Activated CD8-positive, alpha-beta memory T cell treated with anti-CD3 and anti-CD28 coated beads for 48 hours (primary cell): ENCODE results near the gene TMEM18.
"Not testable (repeated sequence)": the region's sequence is repeated elsewhere in the genome, so short reads cannot be mapped to it uniquely, and the experiment has no call there.

Experiments used
- DNase-seq, 3 experiments: peaks; one replicate each; pipeline ENCODE4 v3.0.0-alpha.2; 2020; ENCODE audit warnings: low read depth in 2 of 3, low spot score in 2 of 3

TMEM18 gene

DNA sequence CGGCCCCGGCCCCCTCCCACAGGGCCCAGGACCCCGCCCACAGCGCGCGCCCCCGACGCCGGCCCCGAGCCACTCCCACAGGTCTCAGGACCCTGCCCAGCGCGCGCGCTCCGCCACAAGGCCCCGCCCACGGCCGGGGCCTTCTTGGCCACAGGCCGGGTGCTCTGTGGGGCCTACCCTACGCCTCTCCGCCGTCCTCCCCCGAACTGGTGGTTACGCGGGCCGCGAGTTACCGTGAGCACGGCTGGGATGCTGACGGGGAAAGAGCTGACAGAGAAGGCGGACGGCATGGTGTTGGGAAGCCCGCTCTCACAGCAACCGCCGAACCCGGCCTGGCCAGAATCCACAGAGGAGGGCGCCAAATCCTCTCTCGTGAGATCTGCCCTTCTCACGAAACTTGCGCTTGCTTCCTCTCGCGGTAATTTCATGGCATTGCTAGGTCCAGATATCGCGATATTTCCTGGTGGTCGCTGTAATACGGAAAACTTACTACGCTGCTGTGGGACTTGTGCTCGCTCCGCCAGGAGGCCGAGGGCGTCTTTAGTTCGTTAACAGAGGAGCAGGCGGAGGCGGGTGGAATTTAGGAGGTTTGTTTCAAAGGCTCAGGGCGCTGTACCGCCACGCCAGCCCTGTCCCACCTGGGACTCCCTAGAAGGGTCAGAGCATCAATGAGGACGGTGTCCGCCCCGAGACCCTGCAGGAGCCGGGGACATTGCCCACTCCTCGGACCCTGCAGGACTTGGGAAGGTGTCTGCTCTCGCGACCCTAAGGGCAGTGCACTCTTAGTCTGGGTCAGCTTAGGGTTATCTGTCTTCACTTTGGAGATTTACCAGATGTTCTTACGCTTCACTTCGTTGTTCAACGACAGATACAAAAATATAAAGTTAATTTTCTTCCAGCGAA, at the start of gene TMEM18:
TSS of gene TMEM18 (minus strand) at position 351 of the 903 bp plus-strand sequence. CDS start at position 290, 61 bp downstream.
- DNase-seq, result peak in 2 of 3 experiments; percentile 92

- DNase-seq, result no peak
Measured at GRCh38 chr2:726169-726568, 49.0 kb upstream of the TMEM18 start.

DNA sequence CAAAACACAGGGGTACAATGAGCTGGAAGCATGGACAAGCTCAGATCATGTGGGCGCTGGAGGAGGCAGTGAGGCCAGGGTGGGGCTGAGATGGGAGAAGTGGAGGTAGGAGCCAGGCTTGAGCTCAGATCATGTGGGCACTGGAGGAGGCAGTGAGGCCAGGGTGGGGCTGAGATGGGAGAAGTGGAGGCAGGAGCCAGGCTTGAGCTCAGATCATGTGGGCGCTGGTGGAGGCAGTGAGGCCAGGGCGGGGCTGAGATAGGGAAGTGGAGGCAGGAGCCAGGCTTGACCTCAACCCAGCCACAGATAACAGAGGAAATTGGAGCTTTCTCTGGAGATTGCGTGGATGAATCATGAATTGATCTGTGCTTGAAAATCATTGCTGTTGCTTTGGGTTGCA, 48.3 kb upstream of the TMEM18 start:
- no peak for DNase-seq

- no peak for DNase-seq
Measured at GRCh38 chr2:723761-724160, 46.6 kb upstream of the TMEM18 start.

DNA sequence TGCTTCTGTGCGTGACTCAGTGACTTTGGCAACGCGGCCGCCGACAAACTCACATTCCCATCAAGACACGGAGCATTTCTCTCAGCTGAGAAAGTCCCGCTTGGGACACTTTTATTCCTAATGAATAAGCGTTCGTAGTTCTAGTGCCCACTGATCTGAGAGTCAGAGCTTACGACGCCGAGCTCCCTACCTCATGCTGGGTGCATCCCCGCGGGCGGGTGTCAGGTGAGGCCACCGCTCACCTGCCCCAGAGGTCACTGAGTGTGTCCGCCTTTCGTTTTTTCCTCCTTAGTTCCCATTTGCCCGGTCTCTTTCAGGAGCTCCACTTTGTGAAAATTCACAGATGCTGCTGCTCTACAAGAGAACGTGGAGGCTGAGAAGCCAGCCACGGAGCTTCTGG, 43.6 kb upstream of the TMEM18 start:
- DNase-seq, result no peak

GRCh38 chr2:719734-720133, 42.5 kb upstream of the TMEM18 start:
- DNase-seq, result no peak

DNA sequence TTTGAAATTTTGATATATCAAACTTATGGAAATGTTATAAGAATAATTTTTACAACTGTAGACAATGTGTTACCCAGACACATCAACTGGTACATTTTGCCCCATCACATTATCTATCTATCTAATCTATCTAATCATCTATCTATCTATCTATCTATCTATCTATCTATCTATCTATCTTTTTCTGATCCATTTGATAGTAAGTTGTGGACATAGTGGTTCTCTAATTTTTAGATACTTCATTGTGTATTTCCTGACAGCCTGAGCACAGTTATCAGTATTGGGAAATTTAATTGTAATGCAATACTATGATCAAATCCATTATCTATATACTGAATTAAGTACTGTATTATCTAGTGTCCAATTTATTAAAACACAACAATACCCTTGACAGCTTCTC, 42.0 kb upstream of the TMEM18 start:
- DNase-seq, result no peak

DNA sequence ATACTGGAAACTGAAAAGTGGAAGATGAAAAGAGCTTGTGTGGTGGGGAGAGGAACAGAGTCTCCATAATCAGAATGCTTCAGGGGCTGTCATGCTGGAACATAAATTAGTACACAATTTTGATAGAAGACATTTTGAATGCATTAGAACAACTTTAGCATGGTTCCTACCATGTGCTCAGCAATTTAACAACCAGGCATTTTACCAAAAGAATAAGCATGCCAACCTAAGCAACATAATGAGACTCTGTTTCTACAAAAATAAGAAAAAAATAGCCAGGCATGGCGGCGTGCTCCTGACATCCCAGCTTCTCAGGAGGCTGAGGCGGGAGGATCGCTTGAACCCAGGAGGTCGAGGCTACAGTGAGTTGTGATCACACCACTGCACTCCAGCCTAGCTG, 40.5 kb upstream of the TMEM18 start:
- no peak for DNase-seq

GRCh38 chr2:715854-716560, 38.8 kb upstream of the TMEM18 start:
- no peak for DNase-seq

GRCh38 chr2:715038-715437, 37.8 kb upstream of the TMEM18 start:
- DNase-seq, result no peak

DNA sequence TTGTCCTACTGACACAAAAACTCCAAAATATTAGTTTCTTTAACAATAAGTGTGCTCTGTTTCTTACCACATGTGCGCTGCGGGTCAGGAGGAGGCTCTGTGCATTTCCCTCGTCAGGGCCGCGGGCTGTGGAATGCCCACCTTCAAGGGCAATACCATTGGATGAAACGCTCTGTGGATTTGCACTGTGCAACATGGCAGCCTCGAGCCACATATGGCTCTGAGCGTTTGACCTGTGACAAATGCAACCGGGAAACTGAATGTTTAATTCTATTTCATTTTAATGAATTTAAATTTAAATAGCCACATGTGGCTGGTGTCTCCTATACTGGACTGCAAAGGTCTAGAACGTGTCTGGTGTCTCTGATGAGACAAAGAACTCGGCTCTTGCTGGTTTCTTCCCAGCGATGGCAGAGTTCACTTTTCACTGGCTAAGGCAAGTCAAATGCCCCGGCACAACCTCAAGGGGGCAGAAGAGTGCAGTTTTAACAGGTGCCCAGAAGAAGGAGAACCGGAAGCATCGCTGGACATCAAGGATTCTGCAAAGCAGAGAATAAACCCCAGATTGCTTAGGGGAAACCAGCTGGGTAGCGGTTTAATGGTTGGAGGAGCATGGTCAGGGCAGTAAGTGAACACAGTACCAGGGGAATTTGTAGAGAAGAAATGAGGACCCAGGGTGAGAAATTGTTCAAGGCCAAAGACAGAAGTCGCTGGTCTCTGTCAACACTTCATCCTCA, 37.0 kb upstream of the TMEM18 start:
- no peak for DNase-seq

GRCh38 chr2:710867-711665, 33.9 kb upstream of the TMEM18 start:
- no peak for DNase-seq

- no peak for DNase-seq
Measured at GRCh38 chr2:709138-709765, 32.0 kb upstream of the TMEM18 start.

DNA sequence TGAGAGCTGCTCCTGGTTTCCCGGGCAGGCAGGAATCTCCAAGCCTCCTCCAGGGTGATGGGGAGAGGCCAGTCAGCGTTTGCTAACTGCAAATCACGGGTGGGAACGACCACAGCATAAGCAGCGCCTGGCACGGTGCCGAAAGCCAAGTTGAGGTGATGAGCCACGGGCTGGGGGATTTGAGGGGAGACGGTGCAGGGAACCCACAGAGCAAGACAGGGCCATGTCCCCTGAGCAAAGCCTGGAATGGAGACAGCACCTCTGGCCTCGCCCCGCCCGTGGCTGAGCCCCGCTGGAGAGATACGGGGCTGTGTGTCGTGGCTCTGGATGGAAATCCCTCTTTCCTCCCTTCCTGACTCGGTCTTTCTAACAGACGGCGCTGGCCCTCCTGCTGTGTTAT, 31.5 kb upstream of the TMEM18 start:
- no peak for DNase-seq

- peak in 1 of 3 experiments; percentile 6 for DNase-seq
Measured at GRCh38 chr2:705971-706511, 28.8 kb upstream of the TMEM18 start.

DNA sequence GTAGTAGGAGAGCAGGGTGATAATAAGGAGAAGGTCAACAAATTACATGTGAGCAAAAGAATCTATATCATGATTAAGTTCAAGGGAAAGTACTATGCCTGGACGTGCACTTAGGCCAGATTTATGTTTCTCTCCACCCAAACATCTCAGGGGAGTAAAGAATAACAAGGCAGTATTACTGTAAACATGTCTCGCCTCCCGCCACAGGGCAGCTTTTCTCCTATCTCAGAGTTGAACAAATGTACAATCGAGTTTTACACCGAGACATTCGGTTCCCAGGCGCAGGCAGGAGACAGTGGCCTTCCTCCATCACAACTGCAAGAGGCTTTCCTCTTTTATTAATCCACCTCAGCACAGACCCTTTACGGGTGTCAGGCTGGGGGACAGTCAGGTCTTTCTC, 25.6 kb upstream of the TMEM18 start:
- DNase-seq, result not testable (repeated sequence)

DNA sequence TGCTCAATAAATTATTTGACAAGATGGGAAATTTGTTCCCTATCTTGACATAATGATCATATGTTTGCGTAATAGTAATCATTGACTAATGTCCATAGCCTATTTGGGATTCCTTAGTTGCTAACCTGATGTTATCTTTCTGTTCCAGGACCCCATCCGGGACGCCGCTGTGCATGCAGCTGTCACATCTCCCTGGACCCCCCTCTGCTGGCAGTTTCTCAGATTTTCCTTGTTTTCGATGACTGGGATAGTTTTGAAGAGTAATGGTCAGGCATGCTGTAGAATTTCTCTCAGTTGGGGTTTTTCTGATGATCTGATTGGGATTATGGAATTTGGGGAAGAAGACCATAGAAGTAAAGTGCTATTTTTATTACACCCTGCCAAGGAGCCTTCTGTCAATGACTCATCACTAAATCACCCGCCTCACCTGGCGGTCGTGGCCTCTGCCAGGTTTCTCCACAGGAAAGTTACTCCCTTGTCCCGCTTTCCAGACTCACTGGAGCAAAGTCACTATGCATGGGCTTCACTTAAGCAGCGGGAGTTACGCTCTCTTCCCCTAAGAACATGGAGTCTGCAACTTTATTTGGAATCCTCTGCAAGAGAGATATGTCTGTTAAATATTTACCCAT, 19.9 kb upstream of the TMEM18 start:
- no peak for DNase-seq

DNA sequence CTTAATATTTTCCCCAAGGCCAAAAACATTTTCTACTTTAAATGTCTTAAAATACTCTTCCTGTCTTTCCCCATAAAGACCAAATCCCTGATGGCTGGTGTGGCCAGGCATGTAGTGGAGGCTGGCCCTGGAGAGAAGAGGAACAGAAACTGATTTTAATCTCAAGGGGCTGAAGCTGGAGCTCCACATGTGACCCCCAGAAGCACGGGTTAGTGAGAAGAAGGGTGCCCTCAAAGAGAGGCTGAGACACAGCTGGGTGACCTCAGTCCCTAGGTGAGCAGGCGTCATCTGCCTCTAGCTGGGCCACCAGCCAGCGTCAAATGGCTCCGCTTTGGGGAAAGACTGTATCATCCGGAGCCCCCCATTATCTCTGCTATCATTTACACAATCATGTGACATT, 19.3 kb upstream of the TMEM18 start:
- no peak for DNase-seq

GRCh38 chr2:694906-695510, 17.8 kb upstream of the TMEM18 start:
- no peak for DNase-seq
